ENCODE results near the gene TCF15.
"Not testable (repeated sequence)": the region's sequence is repeated elsewhere in the genome, so short reads cannot be mapped to it uniquely, and the experiment has no call there.

The TCF15 gene

GRCh38 chr20:642013-642397, 31.9 kb upstream of the TCF15 start:
- not testable (repeated sequence) for DNase-seq

GRCh38 chr20:641516-641875, 31.4 kb upstream of the TCF15 start:
- DNase-seq: no peak

- no peak for DNase-seq
Observed at GRCh38 chr20:640674-641515, 30.8 kb upstream of the TCF15 start.

- DNase-seq: no peak
Observed at GRCh38 chr20:638579-638978, 28.5 kb upstream of the TCF15 start.

GRCh38 chr20:637559-637958, 27.4 kb upstream of the TCF15 start:
- DNase-seq: no peak

GRCh38 chr20:635893-636338, 25.8 kb upstream of the TCF15 start:
- no peak for DNase-seq

- DNase-seq: no peak
Observed at GRCh38 chr20:635028-635892, 25.2 kb upstream of the TCF15 start.

- no peak for DNase-seq
Observed at GRCh38 chr20:634148-634925, 24.2 kb upstream of the TCF15 start.

GRCh38 chr20:631101-631500, 21.0 kb upstream of the TCF15 start:
- no peak for DNase-seq

- no peak for DNase-seq
Observed at GRCh38 chr20:626579-626978, 16.5 kb upstream of the TCF15 start.

- no peak for DNase-seq
Observed at GRCh38 chr20:625360-625932, 15.3 kb upstream of the TCF15 start.

- DNase-seq: no peak
Observed at GRCh38 chr20:623704-624103, 13.6 kb upstream of the TCF15 start.

- no peak for DNase-seq
Observed at GRCh38 chr20:623021-623420, 12.9 kb upstream of the TCF15 start.

- no peak for DNase-seq
Observed at GRCh38 chr20:622161-622560, 12.1 kb upstream of the TCF15 start.

- no peak for DNase-seq
Observed at GRCh38 chr20:621125-621756, 11.1 kb upstream of the TCF15 start.

GRCh38 chr20:620246-620645, 10.1 kb upstream of the TCF15 start:
- no peak for DNase-seq

GRCh38 chr20:618980-619379, 8.9 kb upstream of the TCF15 start:
- no peak for DNase-seq

GRCh38 chr20:617934-618690, 8.0 kb upstream of the TCF15 start:
- DNase-seq: no peak

- DNase-seq: no peak
Observed at GRCh38 chr20:615514-615913, 5.4 kb upstream of the TCF15 start.

- no peak for DNase-seq
Observed at GRCh38 chr20:611843-612185, 1.7 kb upstream of the TCF15 start.

GRCh38 chr20:611047-611842, 1.1 kb upstream of the TCF15 start:
- DNase-seq: no peak
